GM13976 (cell line): ENCODE data around the gene CUBN.

Experiments used
- DNase-seq: peaks from one replicate; pipeline ENCODE4 v3.0.0; 2012; ENCODE audit warnings: low spot score
- in situ Hi-C: fragments of 300-500 bp; cut with MboI; formaldehyde crosslinking; loops from one replicate; pipeline ENCODE4 v1.12.0; 2022; ENCODE audit warnings: low sequenced_read_pairs, mixed read lengths, inconsistent platforms; ENCODE audit not compliant: unreplicated experiment
- TF ChIP-seq, protein P1 (sequence below): IDR thresholded peaks from 2 replicates; pipeline ENCODE4 v1.5.1; 2012; ENCODE audit warnings: borderline replicate concordance, mild to moderate bottlenecking; ENCODE audit not compliant: insufficient read depth; ENCODE audit errors: extremely low read depth, missing control alignments, control extremely low read depth

Gene CUBN

DNA sequence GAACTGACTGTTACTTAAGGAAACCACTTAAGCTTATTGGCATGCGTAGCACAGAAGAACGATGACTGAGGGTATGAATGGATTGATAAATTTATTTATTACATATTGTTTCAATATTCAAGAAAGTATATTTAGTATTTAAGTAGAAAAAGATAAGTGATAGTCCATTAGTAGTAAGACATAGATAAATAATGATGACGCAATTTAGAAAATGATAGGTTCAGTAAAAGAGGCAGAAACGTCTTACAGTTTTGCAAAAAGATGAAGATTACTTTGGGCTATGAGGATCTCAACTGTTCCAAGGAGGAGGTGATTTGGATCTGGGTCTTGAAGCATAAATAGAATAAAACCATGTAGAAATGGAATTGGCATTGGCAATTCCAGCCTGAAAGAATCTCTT is 275.8 kb downstream of the CUBN start:
- in situ Hi-C loops, result no loop called here
- TF ChIP-seq, protein P1, sequence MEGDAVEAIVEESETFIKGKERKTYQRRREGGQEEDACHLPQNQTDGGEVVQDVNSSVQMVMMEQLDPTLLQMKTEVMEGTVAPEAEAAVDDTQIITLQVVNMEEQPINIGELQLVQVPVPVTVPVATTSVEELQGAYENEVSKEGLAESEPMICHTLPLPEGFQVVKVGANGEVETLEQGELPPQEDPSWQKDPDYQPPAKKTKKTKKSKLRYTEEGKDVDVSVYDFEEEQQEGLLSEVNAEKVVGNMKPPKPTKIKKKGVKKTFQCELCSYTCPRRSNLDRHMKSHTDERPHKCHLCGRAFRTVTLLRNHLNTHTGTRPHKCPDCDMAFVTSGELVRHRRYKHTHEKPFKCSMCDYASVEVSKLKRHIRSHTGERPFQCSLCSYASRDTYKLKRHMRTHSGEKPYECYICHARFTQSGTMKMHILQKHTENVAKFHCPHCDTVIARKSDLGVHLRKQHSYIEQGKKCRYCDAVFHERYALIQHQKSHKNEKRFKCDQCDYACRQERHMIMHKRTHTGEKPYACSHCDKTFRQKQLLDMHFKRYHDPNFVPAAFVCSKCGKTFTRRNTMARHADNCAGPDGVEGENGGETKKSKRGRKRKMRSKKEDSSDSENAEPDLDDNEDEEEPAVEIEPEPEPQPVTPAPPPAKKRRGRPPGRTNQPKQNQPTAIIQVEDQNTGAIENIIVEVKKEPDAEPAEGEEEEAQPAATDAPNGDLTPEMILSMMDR, result no peak
- DNase-seq, result no peak

- in situ Hi-C loops, result no loop called here
- TF ChIP-seq, protein P1, result no peak
- peak; percentile 16 for DNase-seq
These were observed 276.4 kb downstream of the CUBN start for GRCh38 chr10:16853201-16853600.

GRCh38 chr10:16852624-16853023 is 277.0 kb downstream of the CUBN start:
- TF ChIP-seq, protein P1, result no peak
- in situ Hi-C loops, result no loop called here
- DNase-seq, result no peak

DNA sequence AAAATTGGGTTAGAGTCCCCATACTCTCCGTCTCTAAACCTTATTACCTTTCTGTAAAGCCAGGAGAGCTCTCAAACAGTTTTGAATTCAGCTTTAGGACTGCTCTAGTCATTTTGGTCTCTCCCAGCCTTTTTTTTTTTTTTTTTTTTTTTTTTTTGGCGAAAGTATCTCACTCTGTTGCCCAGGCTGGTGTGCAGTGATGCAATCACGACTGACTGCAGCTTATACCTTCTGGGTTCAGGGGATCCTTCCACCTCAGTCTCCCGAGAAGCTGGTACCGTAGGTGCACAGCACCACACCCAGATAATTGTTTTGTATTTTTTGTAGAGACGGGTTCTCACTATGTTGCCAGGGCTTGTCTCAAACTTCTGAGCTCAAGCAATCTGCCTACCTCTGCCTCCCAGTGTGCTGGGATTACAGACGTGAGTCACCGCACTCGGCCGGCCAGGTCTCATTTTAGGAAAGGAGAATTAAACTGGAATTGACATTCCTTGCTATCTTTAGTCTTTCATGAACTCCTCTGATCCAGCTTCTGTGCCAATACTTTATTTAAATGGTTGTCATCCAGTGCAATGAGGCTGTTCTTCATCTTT is 281.0 kb downstream of the CUBN start:
- in situ Hi-C loops, result no loop called here
- DNase-seq, result no peak
- TF ChIP-seq, protein P1, result no peak

GRCh38 chr10:16847644-16848043 is 282.0 kb downstream of the CUBN start:
- TF ChIP-seq, protein P1, result no peak
- in situ Hi-C loops, result no loop called here

GRCh38 chr10:16845248-16845647 is 284.4 kb downstream of the CUBN start:
- in situ Hi-C loops, result no loop called here
- TF ChIP-seq, protein P1, result no peak
- no peak for DNase-seq

More at GRCh38 chr10:16847644-16848043, 282.0 kb downstream of the CUBN start:
- DNase-seq, result no peak
